GM19463 (cell line): Measurements from ENCODE around the gene TTC28.
A peak's percentile ranks its signal among the peaks of the same experiment; 100 is the strongest.

ENCODE experiments used
- ATAC-seq: cut with Tn5 transposase; IDR thresholded peaks from one replicate; pipeline ENCODE4 v1.9.1; 2021; ENCODE audit warnings: mild to moderate bottlenecking, moderate library complexity; ENCODE audit not compliant: unreplicated experiment

Gene TTC28

DNA sequence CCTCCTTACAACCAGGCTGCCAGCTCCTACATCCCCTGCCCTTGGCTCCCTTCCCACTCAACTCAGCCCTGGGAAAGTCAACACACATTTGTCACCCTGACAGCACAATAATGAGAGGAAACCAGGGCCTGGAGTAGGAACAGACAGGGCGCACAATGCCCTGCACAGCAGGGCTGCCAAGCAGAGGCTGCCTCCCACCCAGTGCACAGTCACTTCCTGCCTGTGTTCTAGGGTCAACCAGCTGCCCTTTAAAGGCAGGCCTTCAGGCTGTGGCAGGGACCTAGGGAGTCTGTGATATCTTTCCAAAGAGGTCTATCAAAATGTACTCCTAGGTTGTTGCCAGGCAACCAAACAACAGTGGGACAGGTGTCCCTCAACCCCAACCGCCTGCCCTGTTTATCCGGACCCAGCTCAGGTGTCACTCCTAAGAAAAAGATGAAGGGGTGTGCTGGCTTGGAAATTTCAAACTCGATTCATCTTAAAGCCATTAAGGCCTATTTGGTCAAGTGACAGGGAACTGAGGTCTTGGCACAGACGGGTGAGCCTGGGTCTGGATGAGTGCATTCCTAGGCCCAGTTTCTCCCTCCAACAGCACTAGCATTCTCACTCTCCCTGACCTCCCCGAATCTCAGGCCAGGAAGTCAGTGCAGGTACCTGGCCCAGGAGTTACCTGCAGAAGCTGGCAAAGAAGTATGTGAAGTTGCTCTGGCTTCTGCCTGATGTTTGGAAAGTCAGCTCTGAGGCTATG is 650.3 kb downstream of the TTC28 start:
- ATAC-seq, result no peak

DNA sequence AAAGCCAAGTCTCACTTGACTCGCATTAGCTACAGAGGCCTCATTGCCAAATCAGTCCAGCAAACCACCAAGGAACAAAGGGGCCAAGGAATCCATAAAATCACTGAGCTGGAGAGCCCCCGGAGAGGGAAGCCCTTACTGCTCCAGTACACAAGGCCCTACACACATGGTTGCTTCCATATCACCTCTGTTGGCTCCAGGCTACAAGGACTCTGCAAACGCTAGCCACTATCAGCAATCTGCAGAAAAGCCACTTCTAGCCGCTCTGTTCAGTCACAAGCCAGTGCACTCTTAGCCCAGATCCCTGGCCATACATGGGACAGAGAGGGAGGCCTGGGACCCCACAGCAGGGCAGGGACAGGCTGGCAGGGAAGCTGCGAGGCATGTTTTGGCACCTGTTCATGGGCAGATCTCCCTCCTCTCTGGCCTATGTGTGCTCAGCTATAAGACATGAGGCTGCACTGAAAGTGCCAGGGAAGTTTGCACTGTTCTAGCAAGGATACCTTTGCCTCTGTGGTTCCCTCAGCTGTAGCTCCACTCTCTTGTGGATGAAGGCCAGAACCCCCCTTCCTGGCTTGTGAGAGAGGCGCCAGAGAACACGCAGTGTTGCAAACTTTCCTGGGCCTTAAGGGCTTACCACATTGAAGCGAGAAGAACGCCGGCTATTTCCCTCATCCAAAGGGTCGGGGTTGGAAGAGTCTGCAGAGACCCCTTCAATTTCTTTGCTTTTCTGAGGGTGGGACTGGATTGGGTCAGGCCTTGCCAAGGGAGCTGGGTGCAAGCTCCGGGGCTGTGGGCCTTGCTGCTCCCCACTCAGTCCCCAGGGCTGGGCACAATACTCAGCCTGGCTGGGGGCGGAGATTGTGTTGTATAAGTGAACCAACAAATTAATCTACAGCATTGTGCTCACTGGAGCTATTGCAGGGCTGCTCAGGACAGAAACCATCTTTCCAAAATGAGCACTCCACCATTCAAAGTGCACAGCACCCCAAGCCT is 651.9 kb downstream of the TTC28 start:
- ATAC-seq, result no peak

DNA sequence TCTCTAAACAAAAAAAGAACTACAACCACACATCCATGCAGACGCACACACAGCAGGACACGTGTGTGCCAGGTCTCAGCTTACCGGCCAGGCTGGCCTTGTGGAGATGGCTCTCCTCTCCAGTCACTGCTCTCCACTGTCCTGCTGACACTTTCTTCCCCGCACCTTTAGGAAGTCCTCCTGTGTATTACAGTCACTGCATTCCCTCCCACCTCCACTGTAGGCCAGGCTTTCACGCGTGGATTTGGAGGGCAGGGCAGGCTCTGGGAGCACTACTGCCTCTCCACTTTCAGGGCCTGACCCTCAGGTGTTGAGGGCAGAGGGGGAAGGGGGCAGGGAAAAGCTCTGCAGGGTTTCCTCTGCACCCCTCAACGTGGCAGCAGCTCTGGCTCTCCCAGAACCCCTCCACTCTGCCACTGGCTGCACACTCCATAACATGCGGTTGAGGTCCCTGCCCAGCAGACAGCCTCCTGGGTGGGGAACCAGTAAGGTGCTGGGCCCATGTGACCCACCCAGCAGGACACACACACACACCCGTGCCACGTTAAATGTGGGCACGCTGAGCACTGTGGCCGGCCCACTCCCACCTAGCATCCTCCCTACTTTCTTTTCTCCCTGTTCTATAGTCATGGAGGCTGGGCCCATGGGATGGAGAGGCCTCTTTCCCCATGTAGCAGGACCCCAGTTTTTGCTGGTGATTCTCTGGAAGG is 653.6 kb downstream of the TTC28 start:
- ATAC-seq, result no peak

DNA sequence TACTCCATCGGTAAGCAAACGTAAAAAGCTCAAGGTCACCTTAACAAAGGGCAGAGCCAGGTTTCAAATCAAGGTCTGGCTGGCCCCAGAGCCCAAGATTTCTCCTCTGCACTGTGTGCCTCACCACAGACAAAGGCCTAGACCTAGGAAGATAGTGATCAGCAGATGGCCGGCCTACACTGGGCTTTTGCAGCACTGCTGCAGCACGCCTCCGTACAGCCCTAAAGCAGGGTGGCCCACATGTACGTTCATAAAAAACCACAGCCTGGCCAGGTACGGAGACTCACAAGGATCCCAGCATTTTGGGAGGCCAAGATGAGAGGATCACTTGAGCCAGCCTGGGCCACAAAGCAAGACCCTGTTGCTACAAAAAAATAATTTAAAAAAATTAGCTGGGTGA is 654.3 kb downstream of the TTC28 start:
- no peak for ATAC-seq

DNA sequence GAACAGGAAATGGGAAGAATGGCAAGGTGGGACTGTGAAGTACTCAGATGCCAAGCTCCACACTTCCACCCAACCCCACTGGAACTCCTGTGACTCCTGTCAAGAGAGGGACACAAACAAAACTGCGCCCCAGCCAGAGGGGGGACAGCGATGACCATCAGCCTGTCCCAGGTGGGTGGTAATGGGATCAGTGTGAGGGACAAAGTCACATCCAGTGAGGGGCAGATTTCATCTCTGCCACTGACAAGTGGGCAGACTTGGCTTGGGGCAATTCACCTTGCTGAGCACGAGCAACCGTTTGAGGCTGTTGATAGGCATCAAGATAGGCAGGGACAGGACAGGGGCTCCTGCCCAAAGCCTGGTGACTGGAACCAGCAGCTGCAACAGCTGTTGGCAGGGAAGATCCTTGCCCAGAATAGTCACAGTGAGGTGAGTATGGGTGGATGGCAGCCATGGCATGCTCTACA is 655.2 kb downstream of the TTC28 start:
- no peak for ATAC-seq

DNA sequence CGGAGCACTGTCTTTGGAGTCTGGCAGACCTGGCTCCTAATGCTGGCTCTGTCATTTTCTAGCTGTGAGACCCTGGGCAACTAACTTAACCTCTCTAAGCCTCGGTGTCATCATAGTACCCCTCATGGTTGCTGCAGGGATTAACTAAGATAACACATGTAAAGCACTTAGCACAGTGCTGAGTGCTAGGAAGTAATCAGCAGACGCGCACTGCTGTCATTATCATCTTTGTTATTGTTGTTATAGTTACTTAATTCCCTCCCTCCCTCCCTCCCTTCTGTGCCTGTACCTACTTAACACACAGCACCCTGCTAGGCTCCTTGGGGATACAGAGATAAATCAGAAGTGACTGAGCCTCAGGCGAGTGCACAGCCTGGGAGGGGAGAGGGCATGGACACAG is 655.9 kb downstream of the TTC28 start:
- ATAC-seq, result no peak

DNA sequence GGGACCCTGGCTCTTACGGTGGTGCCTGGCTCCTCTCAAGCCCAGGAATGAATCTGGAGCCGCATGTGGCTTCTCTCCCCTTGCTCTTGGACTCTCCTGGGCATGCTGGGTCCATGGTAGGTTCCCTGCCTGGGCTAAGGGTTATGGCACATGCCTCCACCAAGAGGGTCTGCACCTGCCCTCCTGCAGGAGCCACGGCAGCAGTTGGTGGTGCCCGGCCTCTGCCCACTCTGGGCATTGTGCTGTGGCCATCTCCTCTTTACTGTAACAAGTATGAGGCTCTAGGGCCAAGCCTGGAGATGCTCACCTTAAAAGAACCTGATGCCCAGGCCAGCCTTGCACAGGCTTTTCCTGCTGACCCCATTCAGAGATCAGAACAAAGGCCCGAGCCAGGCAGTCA is 656.6 kb downstream of the TTC28 start:
- ATAC-seq, result no peak

DNA sequence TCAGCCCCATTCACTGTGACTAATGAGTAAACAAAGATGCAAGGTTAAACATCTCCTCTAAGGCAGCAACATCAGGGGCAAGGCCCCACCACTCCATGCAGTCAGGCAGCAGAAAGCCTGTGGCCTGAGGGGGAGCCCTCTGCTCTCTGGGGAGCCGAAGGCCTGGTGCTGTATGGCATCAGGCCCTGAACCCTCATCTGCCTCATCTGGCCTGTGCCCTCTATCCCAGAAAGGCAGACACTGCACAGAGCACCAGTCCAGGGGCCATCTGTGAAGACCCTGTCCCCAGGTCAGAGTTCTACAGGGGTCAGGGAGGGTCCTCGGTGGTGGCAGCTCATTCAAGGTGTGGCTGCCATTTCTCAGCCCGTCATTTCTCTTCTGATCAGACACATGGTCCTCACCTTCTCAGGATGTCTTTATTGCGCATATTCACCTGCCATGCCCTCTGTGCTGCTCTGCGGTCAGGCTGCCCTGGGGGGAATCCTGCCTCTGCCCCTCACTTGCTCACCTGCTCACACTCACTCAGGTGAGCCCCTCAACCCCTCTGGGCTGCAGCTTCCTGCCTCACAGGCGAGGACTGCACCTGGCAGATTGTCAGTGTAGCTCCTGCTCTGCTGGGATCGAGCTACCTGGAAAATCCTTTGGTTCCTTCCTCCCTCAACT is 657.5 kb downstream of the TTC28 start:
- ATAC-seq, result no peak

DNA sequence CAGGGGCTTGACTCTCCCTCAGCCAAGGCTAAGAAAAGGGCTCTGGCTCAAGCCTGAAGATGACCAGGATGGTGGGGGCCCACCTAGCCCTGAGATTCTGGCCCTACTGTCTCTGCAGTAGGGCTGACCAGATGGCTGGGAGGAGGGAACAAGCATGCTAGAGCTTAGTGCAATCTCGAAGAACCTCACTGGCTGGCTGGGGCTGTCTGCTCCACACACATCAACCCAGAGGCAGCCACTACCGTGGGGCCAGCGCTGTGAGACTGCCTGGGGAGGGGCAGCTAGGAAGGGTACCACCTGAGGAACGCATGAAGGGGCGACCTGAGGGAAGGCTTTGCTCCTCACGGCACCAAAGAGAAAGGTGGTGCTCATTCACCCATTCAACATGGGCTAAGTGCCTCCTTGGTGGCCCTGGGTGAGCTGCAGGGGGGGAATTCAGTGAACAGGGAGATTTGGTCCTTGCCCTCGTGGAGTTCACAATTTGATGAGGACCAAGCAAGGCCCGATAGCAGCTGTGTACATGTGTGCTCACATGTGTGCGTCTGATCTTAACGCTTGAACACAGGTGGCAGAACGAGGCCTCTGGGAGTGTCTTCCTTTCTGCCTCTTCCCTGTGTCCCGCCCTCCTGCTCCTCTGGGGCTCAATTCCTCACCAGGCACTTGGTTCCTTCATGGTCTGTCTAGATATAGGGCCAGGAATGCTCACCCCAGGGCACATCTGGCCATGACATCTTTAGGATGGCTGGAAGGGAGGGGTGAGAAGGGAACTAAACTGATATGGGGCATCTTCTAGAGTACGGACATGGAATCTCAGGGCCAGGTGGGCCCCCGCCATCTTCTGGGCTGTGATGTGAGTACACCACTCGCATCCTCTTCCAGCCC is 658.3 kb downstream of the TTC28 start:
- no peak for ATAC-seq

DNA sequence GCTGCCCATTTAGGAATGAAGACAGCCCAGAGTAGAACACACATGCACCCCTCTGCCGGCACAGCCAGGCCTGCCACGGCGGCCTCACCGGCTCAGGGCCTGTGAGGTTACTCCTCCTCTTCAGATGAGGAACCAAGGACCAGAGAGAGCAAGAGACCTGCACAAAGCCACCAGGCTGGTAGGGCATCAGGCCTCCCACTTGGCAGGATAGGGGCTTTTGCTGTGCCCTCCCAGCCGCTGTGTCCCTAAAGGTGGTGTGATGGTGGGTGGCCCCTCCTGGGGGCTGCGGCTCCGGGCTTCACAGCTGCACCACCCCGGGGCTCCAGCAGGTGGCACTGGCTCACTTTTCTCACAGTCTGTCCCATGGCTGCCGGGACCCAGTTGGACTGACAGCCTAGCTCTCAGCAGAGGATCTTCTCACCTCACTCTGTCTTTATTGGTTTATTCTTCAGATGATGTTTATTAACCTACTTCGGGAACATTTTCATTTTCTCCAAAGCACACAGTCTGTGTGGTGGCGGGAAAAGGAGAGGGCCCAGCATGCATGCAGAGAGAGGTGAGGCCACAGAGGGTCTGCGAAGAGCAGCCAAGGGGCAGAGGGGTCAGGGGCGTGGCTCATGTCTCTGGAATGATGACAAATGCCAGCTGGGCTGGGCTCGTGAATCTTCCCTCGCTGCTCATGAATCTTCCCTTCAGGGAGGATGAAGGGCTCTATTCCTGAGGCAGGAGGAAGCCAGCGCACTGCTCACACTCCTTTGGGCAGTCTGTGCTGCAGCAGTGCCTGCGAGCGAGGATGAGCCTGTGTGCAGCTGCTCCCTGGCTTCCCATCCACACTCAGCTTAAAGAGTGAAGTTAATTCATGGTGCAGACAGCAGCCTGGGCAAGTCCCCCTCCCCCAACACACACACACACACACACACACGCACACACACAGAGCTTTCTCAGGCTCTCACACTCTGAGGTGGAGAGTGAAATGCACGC is 659.5 kb downstream of the TTC28 start:
- ATAC-seq, result peak; percentile 57

DNA sequence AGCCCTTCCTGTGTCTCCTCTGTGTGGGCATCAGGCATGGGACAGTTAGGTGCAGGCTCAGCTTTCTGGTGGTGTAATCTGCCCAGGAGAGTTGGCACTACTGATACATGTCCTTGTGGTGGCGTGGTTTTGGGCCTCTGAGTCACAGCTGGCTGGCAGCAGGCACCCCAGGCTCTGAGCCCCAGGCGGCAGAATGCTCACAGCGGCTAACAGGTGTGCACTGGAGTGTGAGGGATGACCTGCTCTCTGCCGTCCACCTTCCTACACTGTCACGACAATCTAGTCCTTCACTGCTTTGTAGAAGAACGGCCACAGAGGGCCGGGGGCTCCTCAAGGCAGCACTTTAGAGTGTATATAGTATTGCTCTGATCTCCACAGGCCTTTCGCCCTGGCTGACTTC is 660.3 kb downstream of the TTC28 start:
- no peak for ATAC-seq

DNA sequence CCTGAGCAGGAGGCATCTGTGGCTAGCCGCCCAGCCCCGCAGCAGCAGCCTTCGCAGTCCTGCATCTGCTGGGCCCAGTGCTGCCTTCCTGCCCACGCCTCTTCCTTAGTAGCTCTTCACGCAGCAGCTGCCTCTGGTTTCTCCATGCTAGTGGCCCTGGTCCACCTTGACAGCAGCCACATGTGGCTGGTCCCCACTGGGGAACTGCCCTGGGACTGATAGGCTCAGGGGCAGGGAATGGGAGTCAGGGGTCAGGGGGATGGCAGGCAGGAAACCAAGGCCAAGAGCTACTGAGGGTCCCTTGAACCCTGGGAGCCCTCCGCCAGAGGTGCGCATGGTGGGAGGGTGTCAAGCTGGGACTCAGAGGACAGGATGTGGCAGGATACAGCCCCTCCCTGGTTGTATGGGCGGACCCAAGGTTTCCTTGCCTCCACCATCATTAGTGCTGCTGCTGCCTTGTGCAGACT is 661.1 kb downstream of the TTC28 start:
- no peak for ATAC-seq

DNA sequence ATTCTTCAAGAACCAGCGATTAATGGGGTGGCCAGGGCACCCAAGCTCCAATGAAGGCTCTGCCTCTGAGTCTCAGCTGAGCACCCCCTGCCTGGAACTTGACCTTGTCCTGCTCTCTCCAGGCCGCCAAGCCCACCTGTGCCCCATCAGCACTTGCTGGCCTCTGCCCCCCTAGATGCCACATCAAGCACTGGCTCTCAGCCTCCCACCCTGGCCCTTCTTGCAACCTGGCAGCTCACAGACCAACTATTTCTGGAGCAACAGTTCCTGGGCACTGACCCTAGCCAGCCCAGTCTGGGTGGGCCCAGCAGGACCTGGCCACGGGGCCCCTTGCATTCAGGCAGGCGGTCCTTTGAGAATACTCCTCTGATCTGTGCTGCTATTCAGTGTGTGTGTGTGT is 661.8 kb downstream of the TTC28 start:
- ATAC-seq, result no peak

DNA sequence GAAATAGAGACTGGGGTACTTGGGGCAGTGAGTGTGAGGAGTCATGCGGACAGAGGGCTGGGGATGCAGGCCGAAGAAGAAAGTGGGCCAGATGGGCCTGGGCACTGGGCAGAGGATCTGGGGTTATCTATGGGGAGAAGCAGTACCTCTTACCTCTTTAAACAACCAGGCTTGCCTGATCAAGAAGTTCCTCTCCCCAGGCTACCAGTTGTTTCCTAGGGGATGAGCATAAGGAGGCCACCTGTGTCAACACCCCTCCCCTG is 662.2 kb downstream of the TTC28 start:
- ATAC-seq, result no peak

DNA sequence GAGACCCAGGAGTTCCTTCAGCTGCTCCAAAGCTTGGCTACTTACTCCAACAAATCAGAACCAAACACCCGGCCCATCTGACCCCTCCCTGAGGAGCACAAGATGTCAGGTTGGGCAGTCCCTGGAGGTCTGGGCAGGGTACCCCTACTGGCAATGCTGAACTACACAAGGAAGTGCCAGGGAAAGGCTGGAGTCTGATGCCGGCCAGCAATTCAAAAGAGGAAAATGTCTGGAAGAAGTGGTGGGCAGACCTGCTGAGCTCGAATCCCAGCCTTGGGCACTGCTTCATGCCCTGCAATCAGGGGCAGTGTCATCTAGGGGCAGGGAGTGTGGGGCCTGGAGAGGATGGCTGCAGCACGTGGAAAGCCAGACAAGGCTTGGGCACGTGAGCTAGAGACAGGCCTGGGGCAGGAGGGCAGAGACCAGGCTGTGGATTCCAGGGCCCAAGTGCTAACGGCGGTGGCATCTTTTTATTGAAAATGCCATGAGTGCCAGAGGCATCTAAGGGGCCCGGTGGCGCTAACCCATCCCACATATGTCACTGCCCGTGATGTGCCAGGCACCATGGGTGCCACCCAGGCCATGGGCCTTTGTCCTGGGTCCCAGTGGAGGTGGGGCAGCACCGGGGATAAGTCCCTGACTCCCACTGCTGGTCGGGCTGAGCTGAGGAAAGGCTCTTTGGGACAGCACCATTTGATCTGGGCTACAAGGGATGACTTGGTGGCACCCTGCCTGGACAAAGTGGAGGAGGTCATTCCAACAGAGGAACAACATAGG is 662.7 kb downstream of the TTC28 start:
- no peak for ATAC-seq

DNA sequence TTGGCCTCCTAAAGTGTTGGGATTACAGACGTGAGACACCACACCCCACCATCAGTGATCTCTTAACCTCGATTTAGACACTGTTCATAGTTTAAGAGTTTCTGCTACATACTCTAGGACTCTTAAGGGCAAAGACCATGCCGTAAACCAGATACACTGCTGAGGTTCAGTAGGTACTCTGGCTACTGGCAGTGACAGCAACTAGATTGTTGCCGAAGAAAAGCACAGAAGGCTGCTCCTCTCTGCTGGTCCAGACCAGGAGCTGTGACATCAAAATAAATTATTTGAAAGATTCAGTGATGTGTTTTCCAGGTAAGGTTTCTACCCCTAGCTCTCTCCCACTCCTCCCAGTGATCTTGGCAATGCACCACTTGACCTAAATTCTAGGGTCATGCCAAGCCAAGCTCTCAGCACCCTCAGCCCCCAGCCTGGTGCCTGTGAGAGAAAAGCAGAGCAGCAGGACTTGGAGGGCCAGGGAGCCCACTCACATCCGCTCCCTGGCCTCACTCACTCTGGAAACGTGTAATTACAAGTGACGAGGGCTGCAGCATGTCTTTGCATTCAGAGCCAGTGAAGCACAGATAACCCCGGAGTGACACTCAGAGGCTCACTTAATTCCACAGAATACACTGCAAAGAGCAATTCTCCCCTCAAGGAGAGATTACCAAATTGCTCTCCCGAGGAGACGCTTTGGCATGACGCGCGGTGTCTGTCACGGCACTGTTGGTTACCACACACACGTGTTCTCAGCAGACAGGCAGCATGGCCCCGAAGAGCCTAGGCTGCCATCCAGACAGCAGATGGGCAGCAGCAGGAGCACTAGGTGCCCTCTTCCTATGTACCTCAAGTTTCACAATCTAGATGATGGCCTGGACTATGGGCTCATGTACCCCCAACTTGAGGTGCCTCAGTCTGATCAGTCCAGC is 663.7 kb downstream of the TTC28 start:
- ATAC-seq, result no peak

DNA sequence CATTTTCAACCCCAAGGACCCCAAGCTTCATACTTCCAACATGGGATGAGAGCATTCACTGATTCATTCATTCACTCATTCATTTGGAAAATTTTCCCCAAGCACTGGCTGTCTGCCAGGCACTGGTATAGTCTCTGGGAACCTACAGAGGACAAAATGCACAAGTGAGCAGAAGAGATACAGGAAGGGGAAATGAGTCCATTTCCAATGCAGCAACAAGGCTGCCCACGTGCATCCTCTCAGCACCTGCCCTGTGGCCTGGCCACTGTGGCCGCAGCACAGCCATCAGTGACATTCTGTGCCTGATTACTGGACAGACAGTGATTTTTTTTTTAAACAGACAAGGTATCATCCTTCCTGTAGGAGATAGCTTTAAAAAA is 664.6 kb downstream of the TTC28 start:
- no peak for ATAC-seq
